Ectodermal cell (in vitro differentiated cells): ENCODE measurements around the gene SAFB.

ENCODE experiments used
- H3K27ac ChIP-seq: 2 replicates; pipeline ENCODE4 v1.7.0; 2013; ENCODE audit warnings: mild to moderate bottlenecking, low read depth, low read length; ENCODE audit not compliant: insufficient read depth, poor library complexity, severe bottlenecking
- H3K27me3 ChIP-seq: 2 replicates; pipeline ENCODE4 v1.7.0; 2013; ENCODE audit warnings: mild to moderate bottlenecking, low read length; ENCODE audit not compliant: insufficient read depth, control insufficient read depth, poor library complexity, severe bottlenecking
- H3K36me3 ChIP-seq: one replicate; pipeline ENCODE4 v1.7.0; 2013; ENCODE audit warnings: low read length; ENCODE audit not compliant: control insufficient read depth, insufficient read depth
- H3K4me1 ChIP-seq: one replicate; pipeline ENCODE4 v1.7.0; 2013; ENCODE audit warnings: low read length; ENCODE audit not compliant: control insufficient read depth, insufficient read depth
- H3K4me3 ChIP-seq: 2 replicates; pipeline ENCODE4 v1.7.0; 2013; ENCODE audit warnings: low read depth, low read length, control low read depth; ENCODE audit not compliant: insufficient read depth
- H3K9me3 ChIP-seq: 2 replicates; pipeline ENCODE4 v1.7.0; 2013; ENCODE audit warnings: mild to moderate bottlenecking, low read length, moderate library complexity; ENCODE audit not compliant: control insufficient read depth
- WGBS, 2 experiments: methylation state at CpG; one replicate each; pipeline ENCODE4 v1.1.7; 2013; ENCODE audit warnings: missing lambda C conversion rate in 2 of 2; 5-methylcytosine and 5-hydroxymethylcytosine counted together

Gene SAFB

DNA sequence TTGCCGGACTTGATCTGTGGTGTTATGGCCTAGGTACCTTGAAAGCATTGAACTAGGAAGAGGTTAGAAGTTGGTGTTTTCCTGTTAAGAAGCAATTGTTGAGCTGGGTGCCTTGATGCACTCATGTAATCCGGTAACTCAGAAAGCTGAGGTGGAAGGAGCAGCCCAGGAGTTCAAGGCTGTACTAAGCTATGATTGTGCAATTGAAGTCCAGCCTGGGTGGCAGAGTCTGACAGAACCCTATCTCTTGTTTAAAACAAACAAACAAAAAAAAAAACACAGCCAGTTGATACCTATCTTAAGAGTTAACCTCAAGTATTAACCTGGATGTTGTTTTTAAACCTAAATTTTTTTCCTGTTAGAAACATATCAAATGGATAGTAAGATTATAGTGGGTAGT, 19.3 kb downstream of the SAFB start:
- Histone ChIP-seq H3K4me3 (no peak overlapping the region), H3K36me3 (peaks cover 54% of the 10 kb centered on the region), H3K27ac (no peak overlapping the region), H3K4me1 (no peaks in the 10 kb centered on the region), H3K27me3 (no peaks in the 10 kb centered on the region), H3K9me3 (no peaks in the 10 kb centered on the region)
- 95 to 96% methylated on average over 2 of the region's 2 CpGs for WGBS, 2 experiments

DNA sequence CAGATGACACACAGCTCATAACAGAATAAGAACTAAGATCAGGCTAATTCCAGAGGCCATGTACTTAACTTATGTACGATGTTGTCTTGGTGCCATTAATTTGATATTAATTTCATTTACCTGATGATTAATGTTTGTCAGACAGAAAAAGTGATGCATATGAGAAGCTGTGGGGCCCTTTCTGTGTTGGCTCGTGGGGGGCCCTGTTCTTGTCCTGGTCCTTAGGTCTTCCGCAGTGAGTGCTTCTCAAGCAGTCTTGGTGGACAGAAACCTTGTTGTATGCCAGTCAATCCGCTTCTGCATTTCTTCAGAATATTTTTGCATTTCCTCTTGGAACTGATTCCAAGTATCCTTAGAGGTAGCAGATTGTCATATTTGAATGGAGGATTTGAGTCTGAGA, 20.2 kb downstream of the SAFB start:
- peaks cover 60% of the 10 kb centered on the region for H3K36me3 ChIP-seq
- WGBS, 2 experiments: 95 to 96% methylated on average over 3 to 4 of the region's 4 CpGs
- no peaks in the 10 kb centered on the region for H3K4me1 ChIP-seq
- no peaks in the 10 kb centered on the region for H3K9me3 ChIP-seq
- no peaks in the 10 kb centered on the region for H3K27me3 ChIP-seq
- H3K27ac ChIP-seq: no peak overlapping the region
- no peak overlapping the region for H3K4me3 ChIP-seq

DNA sequence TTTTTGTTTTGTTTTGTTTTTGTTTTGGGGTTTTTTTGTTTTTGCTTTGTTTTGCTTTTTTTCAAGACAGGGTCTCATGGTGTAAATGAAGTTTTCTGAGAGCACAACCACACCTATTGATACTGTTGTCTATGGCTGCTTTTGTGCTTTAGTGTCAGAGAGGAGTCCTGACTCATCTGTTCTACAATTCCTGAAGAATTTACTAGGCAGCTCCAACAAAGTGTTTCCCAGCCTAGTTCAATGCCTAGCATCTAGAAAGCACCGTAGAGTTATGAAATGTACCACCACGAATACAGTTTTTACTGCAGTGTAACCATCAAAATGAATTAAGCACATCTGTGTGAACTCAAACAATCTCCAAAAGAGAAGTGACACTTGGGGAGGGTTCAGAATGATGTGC, 21.2 kb downstream of the SAFB start:
- no peaks in the 10 kb centered on the region for H3K27me3 ChIP-seq
- no peaks in the 10 kb centered on the region for H3K4me1 ChIP-seq
- WGBS, 2 experiments: 93 to 98% methylated on average over 2 of the region's 2 CpGs
- H3K27ac ChIP-seq: no peak overlapping the region
- no peaks in the 10 kb centered on the region for H3K9me3 ChIP-seq
- H3K4me3 ChIP-seq: no peak overlapping the region
- peaks cover 65% of the 10 kb centered on the region for H3K36me3 ChIP-seq

DNA sequence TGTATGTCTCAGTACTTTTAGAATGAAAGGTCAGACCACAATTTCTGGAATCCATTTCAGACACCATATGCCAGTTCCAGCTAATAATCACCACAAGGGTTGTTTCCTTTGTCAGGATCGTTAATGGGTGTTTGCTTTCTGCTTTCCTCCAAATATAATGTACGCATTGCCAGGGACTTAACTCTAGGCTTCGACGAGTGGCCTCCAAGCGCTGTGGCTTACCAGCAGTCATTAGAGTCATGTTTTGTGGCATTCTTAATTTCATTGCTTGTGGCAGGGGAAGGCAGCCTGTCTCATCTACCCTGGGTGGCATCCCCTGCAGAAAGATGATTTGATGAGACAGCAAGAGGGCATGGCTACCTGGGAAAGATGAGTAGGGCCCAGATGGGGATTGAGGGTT, 22.5 kb downstream of the SAFB start:
- 98 to 100% methylated on average over 5 of the region's 5 CpGs for WGBS, 2 experiments
- H3K4me1 ChIP-seq: no peaks in the 10 kb centered on the region
- no peaks in the 10 kb centered on the region for H3K27me3 ChIP-seq
- H3K27ac ChIP-seq: no peak overlapping the region
- H3K9me3 ChIP-seq: no peaks in the 10 kb centered on the region
- H3K4me3 ChIP-seq: no peak overlapping the region
- peaks cover 74% of the 10 kb centered on the region for H3K36me3 ChIP-seq

DNA sequence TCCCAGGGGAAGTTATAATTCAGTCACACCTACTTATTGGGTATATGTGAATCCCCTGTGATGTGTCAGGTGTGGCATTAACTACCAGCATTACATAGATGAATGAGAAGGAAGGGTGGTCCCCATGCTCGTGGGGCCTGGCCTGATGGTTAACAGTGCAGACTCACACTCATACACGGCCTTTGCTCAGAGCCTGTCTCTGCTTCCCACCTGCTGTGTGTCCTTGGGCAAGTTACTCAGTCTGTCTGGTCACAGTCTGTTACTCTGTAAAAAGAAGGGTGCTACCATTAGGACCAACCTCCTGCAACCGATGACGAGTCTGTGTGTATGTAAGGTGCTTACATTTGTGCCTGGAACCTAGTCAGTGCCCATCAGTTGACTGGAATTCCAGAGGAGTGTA, 23.8 kb downstream of the SAFB start:
- WGBS, 2 experiments: 93 to 96% methylated on average over 4 of the region's 4 CpGs
- H3K36me3 ChIP-seq: peaks cover 81% of the 10 kb centered on the region
- no peaks in the 10 kb centered on the region for H3K9me3 ChIP-seq

DNA sequence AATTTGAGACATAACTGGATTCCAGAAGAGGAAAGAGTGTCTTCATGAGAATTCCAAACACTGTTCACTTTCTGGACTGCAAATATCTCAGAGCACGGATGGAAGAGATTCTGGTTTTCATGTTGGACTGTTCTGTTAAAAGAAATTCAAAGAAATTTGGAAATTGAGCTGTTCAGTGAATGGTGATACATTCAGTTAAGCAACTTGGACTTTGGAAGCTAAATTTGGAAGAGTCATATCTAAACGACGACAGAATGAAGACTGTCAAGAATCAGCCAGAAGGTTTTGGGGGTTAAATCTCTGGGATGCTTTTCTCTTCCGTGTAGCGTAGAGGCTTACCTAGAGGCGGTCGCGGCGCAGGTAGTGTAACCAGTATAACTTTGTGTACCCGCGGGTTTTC, 25.6 kb downstream of the SAFB start:
- Histone ChIP-seq H3K9me3 (no peaks in the 10 kb centered on the region), H3K27ac (no peak overlapping the region), H3K4me1 (no peaks in the 10 kb centered on the region), H3K4me3 (no peak overlapping the region), H3K36me3 (peaks cover 75% of the 10 kb centered on the region), H3K27me3 (no peaks in the 10 kb centered on the region)
- 97% methylated on average over 5 of the region's 11 CpGs for WGBS, 2 experiments

More for the DNA sequence above, 23.8 kb downstream of the SAFB start:
- Histone ChIP-seq H3K4me1 (no peaks in the 10 kb centered on the region), H3K4me3 (no peak overlapping the region), H3K27me3 (no peaks in the 10 kb centered on the region), H3K27ac (no peak overlapping the region)

DNA sequence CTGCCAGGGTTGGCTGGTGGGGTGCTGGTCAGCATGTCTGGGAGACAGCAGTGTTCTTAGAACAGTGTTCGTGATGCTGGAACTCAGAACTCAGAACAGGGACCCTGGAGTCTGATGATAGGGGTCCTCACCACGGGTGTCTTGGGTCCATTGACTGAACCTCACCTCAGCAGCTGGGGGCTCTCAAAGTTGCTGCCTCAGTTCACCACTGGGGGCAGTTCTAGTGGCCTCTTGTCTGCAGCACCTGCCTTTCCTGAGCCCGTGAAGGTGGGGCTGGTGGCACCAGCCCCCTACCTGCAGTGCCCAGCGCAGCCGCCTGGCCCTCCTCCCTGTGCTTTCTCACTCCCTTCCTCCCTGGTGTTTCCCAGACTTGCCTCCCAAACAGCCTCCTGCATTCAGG, 28.5 kb downstream of the SAFB start:
- Histone ChIP-seq H3K9me3 (no peaks in the 10 kb centered on the region), H3K36me3 (peaks cover 75% of the 10 kb centered on the region)
- 95 to 97% methylated on average over 5 of the region's 5 CpGs for WGBS, 2 experiments

DNA sequence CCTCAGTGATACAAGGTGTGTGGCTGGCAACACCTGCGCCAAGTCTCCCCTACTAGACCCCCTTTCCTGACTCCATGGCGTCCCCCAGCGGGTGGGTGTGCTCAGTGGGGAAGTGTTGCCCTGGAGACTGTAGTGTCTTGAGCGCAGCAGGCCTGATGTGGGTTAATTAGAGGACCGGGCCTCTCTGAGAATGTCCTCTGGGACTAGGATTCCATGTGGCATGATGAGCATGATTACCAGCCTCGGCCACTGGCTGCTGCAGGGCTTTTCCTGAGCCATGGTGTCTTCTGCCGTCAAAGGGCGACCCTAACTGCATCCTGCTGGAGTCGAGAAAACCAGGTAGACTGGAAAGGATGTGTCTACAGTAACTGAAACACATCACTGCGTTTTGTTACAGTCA, 29.4 kb downstream of the SAFB start:
- H3K4me3 ChIP-seq: no peak overlapping the region
- H3K4me1 ChIP-seq: no peaks in the 10 kb centered on the region
- H3K9me3 ChIP-seq: no peaks in the 10 kb centered on the region
- peaks cover 71% of the 10 kb centered on the region for H3K36me3 ChIP-seq
- no peak overlapping the region for H3K27ac ChIP-seq
- 96 to 97% methylated on average over 10 of the region's 10 CpGs for WGBS, 2 experiments
- H3K27me3 ChIP-seq: no peaks in the 10 kb centered on the region

More for the DNA sequence above, 28.5 kb downstream of the SAFB start:
- Histone ChIP-seq H3K27me3 (no peaks in the 10 kb centered on the region), H3K4me3 (no peak overlapping the region), H3K27ac (no peak overlapping the region), H3K4me1 (no peaks in the 10 kb centered on the region)

DNA sequence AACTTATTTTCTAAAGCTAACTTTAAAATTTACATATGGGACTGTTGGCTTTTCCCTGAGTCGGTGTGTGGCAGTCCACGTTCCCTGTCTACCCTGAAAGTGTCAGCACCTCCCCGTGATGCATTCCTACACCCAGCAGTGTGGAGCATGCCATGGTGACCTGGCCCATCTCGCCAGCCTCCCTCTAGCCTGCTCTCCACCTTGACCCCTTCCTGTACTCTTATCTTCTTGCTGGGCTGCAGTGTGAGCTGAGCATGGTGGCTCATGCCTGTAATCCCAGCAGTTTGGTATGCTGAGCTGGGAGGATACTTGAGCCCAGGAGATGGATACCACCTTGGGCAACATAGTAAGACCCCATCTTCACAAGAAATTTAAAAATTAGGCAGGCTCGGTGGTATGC, 32.0 kb downstream of the SAFB start:
- Histone ChIP-seq H3K36me3 (peaks cover 71% of the 10 kb centered on the region), H3K4me1 (no peaks in the 10 kb centered on the region), H3K27ac (no peak overlapping the region), H3K4me3 (no peak overlapping the region), H3K27me3 (no peaks in the 10 kb centered on the region), H3K9me3 (no peaks in the 10 kb centered on the region)
- 94 to 97% methylated on average over 5 of the region's 5 CpGs for WGBS, 2 experiments

DNA sequence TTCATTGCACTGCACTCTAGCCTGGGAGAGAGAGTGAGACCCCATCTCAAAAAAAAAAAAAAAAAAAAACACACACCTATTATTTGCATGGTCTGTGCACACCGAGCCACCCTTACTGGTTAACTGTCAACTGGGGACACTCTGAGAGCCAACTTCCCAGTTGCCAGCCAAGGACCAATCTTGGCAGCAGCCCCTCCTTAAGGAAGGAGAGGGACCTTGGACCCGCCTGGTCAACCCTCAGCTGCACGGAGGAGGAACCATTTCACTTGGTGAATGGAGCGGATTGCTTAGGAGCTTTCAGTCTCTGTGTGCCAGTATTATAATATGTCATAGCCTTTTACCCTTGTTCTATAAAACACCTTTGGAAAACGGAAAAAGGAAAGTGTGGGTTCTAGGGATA, 32.5 kb downstream of the SAFB start:
- Histone ChIP-seq H3K27ac (no peak overlapping the region), H3K36me3 (peaks cover 71% of the 10 kb centered on the region), H3K27me3 (no peaks in the 10 kb centered on the region), H3K9me3 (no peaks in the 10 kb centered on the region), H3K4me1 (no peaks in the 10 kb centered on the region), H3K4me3 (no peak overlapping the region)
- 94 to 98% methylated on average over 5 of the region's 5 CpGs for WGBS, 2 experiments

DNA sequence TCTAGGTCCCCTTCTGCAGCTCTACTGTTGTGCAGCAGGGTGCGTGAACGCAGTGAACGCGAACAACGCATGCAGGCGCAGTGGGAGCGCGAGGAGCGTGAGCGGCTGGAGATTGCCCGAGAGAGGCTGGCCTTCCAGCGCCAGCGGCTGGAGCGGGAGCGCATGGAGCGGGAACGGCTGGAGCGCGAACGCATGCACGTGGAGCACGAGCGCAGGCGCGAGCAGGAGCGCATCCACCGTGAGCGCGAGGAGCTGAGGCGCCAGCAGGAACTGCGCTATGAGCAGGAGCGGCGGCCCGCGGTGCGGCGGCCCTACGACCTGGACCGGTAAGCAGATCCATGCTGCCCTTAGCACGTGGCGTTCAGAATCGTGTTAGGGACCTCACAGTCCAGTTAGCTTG, 38.6 kb downstream of the SAFB start:
- no peaks in the 10 kb centered on the region for H3K27me3 ChIP-seq
- no peaks in the 10 kb centered on the region for H3K9me3 ChIP-seq
- H3K27ac ChIP-seq: no peak overlapping the region
- peaks cover 75% of the 10 kb centered on the region for H3K36me3 ChIP-seq
- H3K4me1 ChIP-seq: no peaks in the 10 kb centered on the region
- 97% methylated on average over 42 of the region's 42 CpGs for WGBS, 2 experiments
- no peak overlapping the region for H3K4me3 ChIP-seq
